ENCODE measurements around the gene C4orf17. TPM values are rescaled to one million over a fixed set of nuclear protein-coding genes. Genes with fewer than 3 reads are reported as not detected.
A peak's percentile ranks its signal among the peaks of the same experiment; 100 is the strongest.

The C4orf17 gene
- total RNA-seq, 1 donor from 2014 or later = not detected

- H3K27ac Mint-ChIP-seq (ENCODE audit: unreplicated experiment) = peak within 1 kb of the TSS; percentile 99
- DNase-seq (ENCODE audit: low spot score) = peak; percentile 91
- H3K27me3 Mint-ChIP-seq (ENCODE audit: unreplicated experiment) = peaks cover 13% of the 10 kb centered on the region
- H3K9me3 Mint-ChIP-seq (ENCODE audit: unreplicated experiment) = no peaks in the 10 kb centered on the region
- H3K4me3 Mint-ChIP-seq (ENCODE audit: unreplicated experiment) = peak within 1 kb of the TSS; percentile 95
- no peaks in the 10 kb centered on the region for H3K36me3 Mint-ChIP-seq (ENCODE audit: low read depth, unreplicated experiment)
- no peak for TF ChIP-seq CTCF (IDR thresholded peaks at IDR 0.05; ENCODE audit: unreplicated experiment)
- H3K4me1 Mint-ChIP-seq (ENCODE audit: unreplicated experiment) = peaks cover 3% of the 10 kb centered on the region
These were observed 52.7 kb downstream of the C4orf17 start, which contains the start of gene TRMT10A for GRCh38 chr4:99563310-99564186. TSS of gene TRMT10A (minus strand) at chr4:99564039. CDS start at chr4:99559338, 4,701 bp downstream.

DNA sequence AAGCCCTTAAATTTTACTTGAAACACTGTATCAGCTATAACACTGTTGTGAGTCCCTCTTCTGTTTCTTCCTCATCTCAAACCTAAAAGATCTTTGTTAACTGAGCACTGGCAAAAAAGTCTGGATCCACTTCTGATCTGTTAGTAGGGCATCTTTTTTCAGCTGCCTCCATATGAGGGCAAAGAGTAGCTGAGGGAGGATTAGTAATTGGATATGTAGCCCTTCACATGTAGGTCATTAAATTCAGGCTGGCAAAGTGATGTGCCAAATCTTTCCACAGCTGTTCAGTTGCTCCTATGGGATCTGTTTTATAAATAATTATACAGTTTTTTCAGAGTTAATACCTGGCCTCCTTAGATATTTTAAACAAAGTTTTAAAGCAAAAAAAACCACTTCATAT lies 54.1 kb downstream of the C4orf17 start:
- no peak for TF ChIP-seq CTCF (IDR thresholded peaks at IDR 0.05; ENCODE audit: unreplicated experiment)
- no peak overlapping the region for H3K27ac Mint-ChIP-seq (ENCODE audit: unreplicated experiment)
- H3K4me3 Mint-ChIP-seq (ENCODE audit: unreplicated experiment) = no peak overlapping the region
- peaks cover 13% of the 10 kb centered on the region for H3K27me3 Mint-ChIP-seq (ENCODE audit: unreplicated experiment)
- H3K4me1 Mint-ChIP-seq (ENCODE audit: unreplicated experiment) = peaks cover 3% of the 10 kb centered on the region
- no peak for DNase-seq (ENCODE audit: low spot score)
- H3K36me3 Mint-ChIP-seq (ENCODE audit: low read depth, unreplicated experiment) = no peaks in the 10 kb centered on the region
- no peaks in the 10 kb centered on the region for H3K9me3 Mint-ChIP-seq (ENCODE audit: unreplicated experiment)

DNA sequence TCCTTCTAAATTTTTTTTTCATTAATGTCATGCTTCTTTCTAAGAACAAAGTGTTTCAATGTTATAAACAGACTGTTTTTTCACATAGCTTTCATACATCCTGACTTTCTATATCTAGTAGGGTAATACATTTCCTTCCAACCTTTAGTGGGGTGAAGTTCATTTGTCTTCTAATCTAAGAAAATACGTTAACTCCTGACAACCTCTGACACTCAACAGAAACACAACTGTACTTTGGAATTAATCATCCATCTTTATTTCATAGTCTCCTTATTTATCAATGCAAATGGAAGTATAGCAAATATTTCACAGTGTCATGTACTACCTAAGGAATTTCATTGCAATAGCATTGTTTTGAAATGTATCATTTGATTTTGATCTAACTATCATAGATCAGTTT lies 61.1 kb downstream of the C4orf17 start:
- no peaks in the 10 kb centered on the region for H3K36me3 Mint-ChIP-seq (ENCODE audit: low read depth, unreplicated experiment)
- H3K4me3 Mint-ChIP-seq (ENCODE audit: unreplicated experiment) = no peak overlapping the region
- H3K9me3 Mint-ChIP-seq (ENCODE audit: unreplicated experiment) = no peaks in the 10 kb centered on the region
- H3K27ac Mint-ChIP-seq (ENCODE audit: unreplicated experiment) = no peak overlapping the region
- H3K27me3 Mint-ChIP-seq (ENCODE audit: unreplicated experiment) = no peaks in the 10 kb centered on the region
- H3K4me1 Mint-ChIP-seq (ENCODE audit: unreplicated experiment) = no peaks in the 10 kb centered on the region
- no peak for TF ChIP-seq CTCF (IDR thresholded peaks at IDR 0.05; ENCODE audit: unreplicated experiment)
- DNase-seq (ENCODE audit: low spot score) = no peak

DNA sequence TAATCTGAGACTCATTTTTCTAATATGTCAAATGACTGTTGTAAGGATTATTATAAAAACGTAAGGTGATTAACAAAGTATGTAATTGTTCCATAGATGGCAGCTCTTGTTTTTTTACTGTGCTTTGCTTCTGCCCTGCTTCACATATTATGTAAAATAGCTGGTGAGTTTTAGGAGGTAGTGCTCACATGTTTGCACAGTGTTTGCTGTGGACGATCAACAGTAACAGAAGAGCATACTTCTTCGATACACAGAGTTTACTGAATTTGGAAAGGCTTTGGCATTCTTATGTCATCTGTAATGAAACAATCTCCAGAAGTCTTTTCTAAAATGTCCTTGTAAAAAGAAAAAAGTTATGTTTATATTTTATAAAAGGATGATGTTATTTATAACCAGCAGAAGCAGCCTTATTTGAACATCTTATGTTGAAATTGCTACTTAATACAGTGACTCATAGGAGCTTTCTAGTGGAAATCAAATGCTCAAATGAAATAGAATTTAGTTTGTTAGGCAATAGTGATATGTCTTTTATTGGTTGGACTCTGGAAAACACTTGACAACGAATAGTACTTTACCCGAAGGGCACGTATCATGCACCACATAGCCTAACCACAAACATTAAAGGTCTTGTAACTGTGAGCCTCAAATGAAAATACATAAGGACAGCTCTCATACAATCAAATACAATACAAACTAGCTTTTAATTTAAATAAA lies 61.9 kb downstream of the C4orf17 start:
- no peak for DNase-seq (ENCODE audit: low spot score)
- Mint-ChIP-seq H3K27ac (ENCODE audit: unreplicated experiment) (no peak overlapping the region), H3K27me3 (ENCODE audit: unreplicated experiment) (no peaks in the 10 kb centered on the region), H3K36me3 (ENCODE audit: low read depth, unreplicated experiment) (no peaks in the 10 kb centered on the region), H3K9me3 (ENCODE audit: unreplicated experiment) (no peaks in the 10 kb centered on the region), H3K4me3 (ENCODE audit: unreplicated experiment) (no peak overlapping the region), H3K4me1 (ENCODE audit: unreplicated experiment) (no peaks in the 10 kb centered on the region)
- TF ChIP-seq CTCF (IDR thresholded peaks at IDR 0.05; ENCODE audit: unreplicated experiment) = no peak

Measured in endothelial cell (in vitro differentiated cells).